ENCODE measurements around the gene LRP1.

Gene LRP1

DNA sequence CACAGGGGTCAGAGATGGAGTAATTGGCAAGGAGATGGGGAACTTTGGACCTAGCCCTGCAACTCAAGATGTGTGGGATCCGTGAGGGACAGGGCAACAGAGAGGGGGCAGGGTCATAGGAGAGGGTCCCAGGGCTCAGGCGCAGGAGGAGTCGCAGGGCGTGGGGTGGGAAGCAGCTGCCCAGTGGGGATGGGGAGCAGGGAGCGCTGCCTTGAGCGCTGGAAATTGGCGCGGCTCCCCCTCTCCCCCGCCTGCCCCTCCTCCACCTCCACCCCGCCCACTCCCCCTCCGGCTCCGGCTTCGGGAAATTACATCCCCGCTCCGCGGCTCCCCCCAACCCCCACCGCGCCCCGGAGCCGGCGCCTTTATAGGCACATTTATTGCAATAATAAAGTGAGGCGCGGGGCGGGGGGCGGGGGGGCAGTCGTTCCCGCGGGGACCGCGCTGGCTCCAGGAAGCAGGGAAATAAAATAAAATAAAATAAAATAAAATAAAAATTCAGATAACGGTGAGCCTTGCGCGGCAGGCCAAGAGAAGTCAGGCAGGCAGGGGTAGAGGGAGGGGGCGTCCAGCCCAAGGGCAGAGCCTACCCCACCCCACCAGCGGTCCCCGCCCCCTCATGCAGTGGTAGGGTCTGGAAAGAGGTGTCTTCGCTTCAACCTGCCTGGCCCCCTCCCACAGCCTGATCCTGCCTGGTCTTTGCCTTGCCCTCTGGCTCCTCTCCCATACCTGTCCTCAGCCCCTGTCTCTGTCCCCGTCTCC is 91.9 kb downstream of the LRP1 start:
- no peaks in the 10 kb centered on the region for H3K9me3 ChIP-seq (ENCODE audit: control insufficient read depth in 5 of 5, low read length in 5 of 5)
- H3K4me3 ChIP-seq (ENCODE audit: low read depth in 1 of 5, low read length in 5 of 5): no peak overlapping the region
- H3K27ac ChIP-seq (ENCODE audit: low read depth, low read length): no peak overlapping the region
- H3K9ac ChIP-seq (ENCODE audit: low read length in 5 of 5): no peak overlapping the region
- H3K4me1 ChIP-seq (ENCODE audit: control insufficient read depth in 5 of 5, insufficient read depth in 5 of 5, low read length in 5 of 5): peaks cover 0 to 50% (median 36%) of the 10 kb centered on the region in 5 donors
- peaks cover 35 to 81% (median 60%) of the 10 kb centered on the region in 5 donors for H3K27me3 ChIP-seq (ENCODE audit: control insufficient read depth in 5 of 5, insufficient read depth in 4 of 5, low read length in 5 of 5)
- no peaks in the 10 kb centered on the region for H3K36me3 ChIP-seq (ENCODE audit: control insufficient read depth in 5 of 5, insufficient read depth in 5 of 5, low read length in 5 of 5)

GRCh38 chr12:57220770-57221168 is 92.5 kb downstream of the LRP1 start:
- no peaks in the 10 kb centered on the region for H3K36me3 ChIP-seq (ENCODE audit: control insufficient read depth in 5 of 5, insufficient read depth in 5 of 5, low read length in 5 of 5)
- H3K9ac ChIP-seq (ENCODE audit: low read length in 5 of 5): no peak overlapping the region
- no peak overlapping the region for H3K27ac ChIP-seq (ENCODE audit: low read depth, low read length)
- H3K4me3 ChIP-seq (ENCODE audit: low read depth in 1 of 5, low read length in 5 of 5): no peak overlapping the region
- no peaks in the 10 kb centered on the region for H3K9me3 ChIP-seq (ENCODE audit: control insufficient read depth in 5 of 5, low read length in 5 of 5)
- peaks cover 39 to 80% (median 59%) of the 10 kb centered on the region in 5 donors for H3K27me3 ChIP-seq (ENCODE audit: control insufficient read depth in 5 of 5, insufficient read depth in 4 of 5, low read length in 5 of 5)
- H3K4me1 ChIP-seq (ENCODE audit: control insufficient read depth in 5 of 5, insufficient read depth in 5 of 5, low read length in 5 of 5): peaks cover 0 to 51% (median 32%) of the 10 kb centered on the region in 5 donors

- Histone ChIP-seq H3K36me3 (ENCODE audit: control insufficient read depth in 5 of 5, insufficient read depth in 5 of 5, low read length in 5 of 5) (no peaks in the 10 kb centered on the region), H3K27me3 (ENCODE audit: control insufficient read depth in 5 of 5, insufficient read depth in 4 of 5, low read length in 5 of 5) (peaks cover 42 to 79% (median 63%) of the 10 kb centered on the region in 5 donors), H3K9me3 (ENCODE audit: control insufficient read depth in 5 of 5, low read length in 5 of 5) (no peaks in the 10 kb centered on the region), H3K4me1 (ENCODE audit: control insufficient read depth in 5 of 5, insufficient read depth in 5 of 5, low read length in 5 of 5) (peaks cover 0 to 46% (median 26%) of the 10 kb centered on the region in 5 donors), H3K9ac (ENCODE audit: low read length in 5 of 5) (no peak overlapping the region), H3K27ac (ENCODE audit: low read depth, low read length) (no peak overlapping the region), H3K4me3 (ENCODE audit: low read depth in 1 of 5, low read length in 5 of 5) (no peak overlapping the region)
These were observed 93.1 kb downstream of the LRP1 start for GRCh38 chr12:57221169-57221917.

DNA sequence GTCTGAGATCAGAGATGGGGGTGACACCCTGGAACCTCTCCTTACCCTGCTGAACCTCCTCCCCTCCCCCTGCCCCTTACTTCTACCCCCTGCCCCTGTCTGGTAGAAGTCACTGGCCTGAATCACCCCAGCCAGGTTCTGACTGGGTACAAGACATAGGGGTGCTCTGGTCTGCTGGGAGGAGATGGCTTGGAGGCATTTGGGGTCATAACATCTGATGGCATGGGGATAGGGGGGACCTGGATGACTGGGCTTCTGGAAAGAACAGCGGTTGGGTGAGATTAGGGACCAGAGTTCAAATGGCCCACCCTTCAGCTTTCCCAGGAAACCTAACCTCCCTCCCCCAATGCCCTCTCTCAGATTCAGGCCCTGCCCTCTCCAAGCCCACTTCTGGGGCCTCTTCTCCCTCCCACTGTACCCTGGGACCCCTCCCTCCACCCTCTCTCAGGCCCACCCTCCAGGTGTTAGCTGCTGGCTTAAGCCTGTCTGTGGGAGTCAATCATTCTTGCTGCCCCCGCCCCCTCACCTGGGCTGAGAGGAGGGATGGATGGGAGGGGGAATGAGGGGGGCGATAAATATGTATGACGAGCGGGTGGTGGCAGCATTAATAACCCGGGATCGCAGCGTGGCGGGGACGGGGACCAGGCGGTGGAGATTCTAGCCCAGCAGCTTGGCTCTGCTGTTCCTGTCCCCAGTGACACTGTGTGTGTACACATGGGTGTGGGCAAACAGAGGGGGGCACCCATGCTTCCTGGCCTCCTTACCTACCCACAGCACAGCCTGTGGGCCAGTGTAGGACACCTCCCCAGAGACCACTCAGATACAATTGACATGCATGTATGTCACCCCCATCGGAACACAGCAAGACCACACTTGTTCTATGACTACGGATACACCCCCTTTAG is 94.3 kb downstream of the LRP1 start:
- peaks cover 0 to 37% (median 20%) of the 10 kb centered on the region in 5 donors for H3K4me1 ChIP-seq (ENCODE audit: control insufficient read depth in 5 of 5, insufficient read depth in 5 of 5, low read length in 5 of 5)
- no peaks in the 10 kb centered on the region for H3K9me3 ChIP-seq (ENCODE audit: control insufficient read depth in 5 of 5, low read length in 5 of 5)
- no peak overlapping the region for H3K27ac ChIP-seq (ENCODE audit: low read depth, low read length)
- peaks cover 40 to 87% (median 71%) of the 10 kb centered on the region in 5 donors for H3K27me3 ChIP-seq (ENCODE audit: control insufficient read depth in 5 of 5, insufficient read depth in 4 of 5, low read length in 5 of 5)
- no peak overlapping the region for H3K4me3 ChIP-seq (ENCODE audit: low read depth in 1 of 5, low read length in 5 of 5)
- no peaks in the 10 kb centered on the region for H3K36me3 ChIP-seq (ENCODE audit: control insufficient read depth in 5 of 5, insufficient read depth in 5 of 5, low read length in 5 of 5)
- peak overlapping the region in 1 of 5 donors; percentile 16 for H3K9ac ChIP-seq (ENCODE audit: low read length in 5 of 5)

DNA sequence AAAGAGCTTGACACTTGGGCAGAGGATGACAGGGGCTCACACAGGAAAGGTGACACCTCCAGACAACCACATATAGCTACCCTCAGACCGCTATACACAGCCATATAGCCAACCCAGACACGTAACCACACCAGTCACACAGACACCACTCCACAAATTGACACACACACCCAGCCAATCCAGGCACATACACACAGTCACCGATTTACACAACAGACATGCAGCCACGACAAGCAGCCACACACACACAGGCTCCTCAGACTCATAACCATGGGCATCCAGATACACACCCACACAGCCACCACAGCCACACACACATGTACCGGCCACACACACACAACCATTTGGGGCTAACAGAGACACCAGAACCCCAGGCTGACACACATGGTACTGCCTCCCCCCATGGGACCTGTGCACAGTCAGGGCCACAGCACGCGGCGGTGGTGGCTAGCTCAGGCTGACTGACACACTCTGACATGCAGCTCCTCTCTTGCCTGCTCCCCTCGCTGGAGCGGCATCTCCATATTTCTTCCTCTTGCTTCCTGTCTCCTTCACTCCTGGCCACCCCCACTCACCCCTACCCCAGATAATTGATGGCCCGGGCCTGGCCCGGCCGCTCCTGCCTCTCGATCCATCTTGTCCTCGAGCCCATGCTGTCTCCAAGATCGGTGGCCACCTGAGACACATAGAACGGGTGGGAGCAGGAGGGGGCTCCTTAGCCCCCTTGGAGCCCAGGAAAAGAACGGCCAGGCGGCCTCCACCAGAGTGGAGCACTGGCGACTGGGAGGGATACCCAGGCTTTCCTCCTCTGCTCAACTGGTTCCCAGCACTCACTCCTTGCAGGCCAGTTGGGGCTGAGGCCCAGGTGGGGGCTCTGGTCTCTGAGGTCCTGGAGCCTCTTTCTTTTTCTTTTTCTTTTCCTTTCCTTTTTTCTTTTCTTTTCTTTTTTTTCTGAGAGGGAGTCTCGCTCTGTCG is 95.2 kb downstream of the LRP1 start:
- H3K4me3 ChIP-seq (ENCODE audit: low read depth in 1 of 5, low read length in 5 of 5): no peak overlapping the region
- no peaks in the 10 kb centered on the region for H3K36me3 ChIP-seq (ENCODE audit: control insufficient read depth in 5 of 5, insufficient read depth in 5 of 5, low read length in 5 of 5)
- H3K27me3 ChIP-seq (ENCODE audit: control insufficient read depth in 5 of 5, insufficient read depth in 4 of 5, low read length in 5 of 5): peaks cover 37 to 79% (median 65%) of the 10 kb centered on the region in 5 donors
- peaks cover 0 to 34% (median 15%) of the 10 kb centered on the region in 5 donors for H3K4me1 ChIP-seq (ENCODE audit: control insufficient read depth in 5 of 5, insufficient read depth in 5 of 5, low read length in 5 of 5)
- H3K9me3 ChIP-seq (ENCODE audit: control insufficient read depth in 5 of 5, low read length in 5 of 5): no peaks in the 10 kb centered on the region
- H3K27ac ChIP-seq (ENCODE audit: low read depth, low read length): no peak overlapping the region
- H3K9ac ChIP-seq (ENCODE audit: low read length in 5 of 5): peak overlapping the region in 1 of 5 donors; percentile 16

GRCh38 chr12:57224278-57224972 is 96.1 kb downstream of the LRP1 start:
- Histone ChIP-seq H3K4me3 (ENCODE audit: low read depth in 1 of 5, low read length in 5 of 5) (peak overlapping the region in 1 of 5 donors; percentile 34), H3K9me3 (ENCODE audit: control insufficient read depth in 5 of 5, low read length in 5 of 5) (no peaks in the 10 kb centered on the region), H3K27ac (ENCODE audit: low read depth, low read length) (no peak overlapping the region), H3K27me3 (ENCODE audit: control insufficient read depth in 5 of 5, insufficient read depth in 4 of 5, low read length in 5 of 5) (peaks cover 37 to 74% (median 59%) of the 10 kb centered on the region in 5 donors), H3K36me3 (ENCODE audit: control insufficient read depth in 5 of 5, insufficient read depth in 5 of 5, low read length in 5 of 5) (no peaks in the 10 kb centered on the region), H3K9ac (ENCODE audit: low read length in 5 of 5) (no peak overlapping the region), H3K4me1 (ENCODE audit: control insufficient read depth in 5 of 5, insufficient read depth in 5 of 5, low read length in 5 of 5) (peaks cover 0 to 38% (median 22%) of the 10 kb centered on the region in 5 donors)

DNA sequence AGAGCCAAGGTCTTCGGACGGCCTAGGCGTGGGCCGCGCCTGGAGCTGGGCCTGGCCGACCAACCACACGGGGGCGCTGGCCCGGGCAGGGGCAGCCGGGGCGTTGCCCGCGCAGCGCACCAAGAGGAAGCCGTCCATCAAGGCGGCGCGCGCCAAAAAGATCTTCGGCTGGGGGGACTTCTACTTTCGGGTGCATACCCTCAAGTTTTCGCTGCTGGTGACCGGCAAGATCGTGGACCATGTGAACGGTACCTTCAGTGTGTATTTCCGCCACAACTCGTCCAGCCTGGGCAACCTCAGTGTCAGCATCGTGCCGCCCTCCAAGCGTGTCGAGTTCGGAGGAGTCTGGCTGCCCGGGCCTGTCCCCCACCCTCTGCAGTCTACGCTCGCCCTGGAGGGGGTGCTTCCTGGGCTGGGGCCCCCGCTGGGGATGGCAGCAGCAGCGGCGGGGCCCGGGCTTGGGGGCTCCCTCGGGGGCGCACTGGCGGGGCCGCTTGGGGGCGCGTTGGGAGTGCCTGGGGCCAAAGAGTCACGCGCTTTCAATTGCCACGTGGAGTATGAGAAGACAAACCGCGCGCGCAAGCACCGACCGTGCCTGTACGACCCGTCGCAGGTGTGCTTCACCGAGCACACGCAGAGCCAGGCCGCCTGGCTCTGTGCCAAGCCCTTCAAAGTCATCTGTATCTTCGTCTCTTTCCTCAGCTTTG is 96.8 kb downstream of the LRP1 start:
- H3K36me3 ChIP-seq (ENCODE audit: control insufficient read depth in 5 of 5, insufficient read depth in 5 of 5, low read length in 5 of 5): no peaks in the 10 kb centered on the region
- peak overlapping the region in 2 of 5 donors; percentile 17 to 34 for H3K4me3 ChIP-seq (ENCODE audit: low read depth in 1 of 5, low read length in 5 of 5)
- no peaks in the 10 kb centered on the region for H3K9me3 ChIP-seq (ENCODE audit: control insufficient read depth in 5 of 5, low read length in 5 of 5)
- H3K27ac ChIP-seq (ENCODE audit: low read depth, low read length): no peak overlapping the region
- no peak overlapping the region for H3K9ac ChIP-seq (ENCODE audit: low read length in 5 of 5)
- peaks cover 1 to 45% (median 29%) of the 10 kb centered on the region in 5 donors for H3K4me1 ChIP-seq (ENCODE audit: control insufficient read depth in 5 of 5, insufficient read depth in 5 of 5, low read length in 5 of 5)
- H3K27me3 ChIP-seq (ENCODE audit: control insufficient read depth in 5 of 5, insufficient read depth in 4 of 5, low read length in 5 of 5): peaks cover 35 to 68% (median 53%) of the 10 kb centered on the region in 5 donors

DNA sequence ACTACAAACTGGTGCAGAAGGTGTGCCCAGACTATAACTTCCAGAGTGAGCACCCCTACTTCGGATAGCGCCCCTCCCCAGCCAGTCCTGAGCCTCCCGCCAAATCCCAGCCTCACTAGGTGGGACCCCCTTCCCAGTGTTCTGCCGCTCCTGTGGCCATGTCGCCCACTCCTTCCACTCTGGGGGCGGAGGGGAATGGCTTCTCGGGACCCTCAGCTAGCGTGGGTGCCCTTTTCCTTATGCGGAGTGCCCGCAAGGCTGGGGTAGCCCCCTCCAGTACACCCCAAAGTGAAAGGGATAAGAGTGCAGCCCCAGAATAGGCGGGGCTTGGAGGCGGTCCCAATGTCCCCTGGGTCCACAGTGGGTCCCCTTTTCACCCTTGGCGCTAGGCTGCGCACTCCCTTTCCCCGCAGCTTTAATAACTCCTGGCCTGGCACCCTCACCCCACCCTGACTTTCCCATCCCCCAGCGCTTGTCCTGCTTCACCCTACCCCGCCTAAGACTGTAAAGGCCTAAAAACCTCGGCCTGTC is 97.5 kb downstream of the LRP1 start:
- H3K36me3 ChIP-seq (ENCODE audit: control insufficient read depth in 5 of 5, insufficient read depth in 5 of 5, low read length in 5 of 5): no peaks in the 10 kb centered on the region
- H3K27ac ChIP-seq (ENCODE audit: low read depth, low read length): no peak overlapping the region
- H3K9me3 ChIP-seq (ENCODE audit: control insufficient read depth in 5 of 5, low read length in 5 of 5): no peaks in the 10 kb centered on the region
- H3K9ac ChIP-seq (ENCODE audit: low read length in 5 of 5): no peak overlapping the region
- no peak overlapping the region for H3K4me3 ChIP-seq (ENCODE audit: low read depth in 1 of 5, low read length in 5 of 5)
- H3K27me3 ChIP-seq (ENCODE audit: control insufficient read depth in 5 of 5, insufficient read depth in 4 of 5, low read length in 5 of 5): peaks cover 31 to 64% (median 49%) of the 10 kb centered on the region in 5 donors
- peaks cover 2 to 51% (median 35%) of the 10 kb centered on the region in 5 donors for H3K4me1 ChIP-seq (ENCODE audit: control insufficient read depth in 5 of 5, insufficient read depth in 5 of 5, low read length in 5 of 5)
